HG03039 (cell line): ENCODE measurements around the gene ZNF32.
"Not testable (repeated sequence)": the region's sequence is repeated elsewhere in the genome, so short reads cannot be mapped to it uniquely, and the experiment has no call there.

Experiments
- ATAC-seq: cut with Tn5 transposase; IDR thresholded peaks from one replicate; pipeline ENCODE4 v1.9.1; 2021; ENCODE audit warnings: mild to moderate bottlenecking, moderate library complexity; ENCODE audit not compliant: unreplicated experiment

Gene ZNF32

GRCh38 chr10:43640603-43641002, 8.1 kb downstream of the ZNF32 start:
- ATAC-seq: no peak

GRCh38 chr10:43635816-43636215, 12.9 kb downstream of the ZNF32 start:
- not testable (repeated sequence) for ATAC-seq

GRCh38 chr10:43628956-43629355, 19.7 kb downstream of the ZNF32 start:
- no peak for ATAC-seq

GRCh38 chr10:43627942-43628341, 20.7 kb downstream of the ZNF32 start:
- ATAC-seq: no peak

GRCh38 chr10:43623351-43623750, 25.3 kb downstream of the ZNF32 start:
- no peak for ATAC-seq

GRCh38 chr10:43622038-43622437, 26.6 kb downstream of the ZNF32 start:
- no peak for ATAC-seq

- ATAC-seq: no peak
Measured at GRCh38 chr10:43619368-43619767, 29.3 kb downstream of the ZNF32 start.

- ATAC-seq: no peak
Measured at GRCh38 chr10:43616697-43617370, 31.8 kb downstream of the ZNF32 start.

GRCh38 chr10:43610636-43611035, 38.0 kb downstream of the ZNF32 start:
- ATAC-seq: no peak

- no peak for ATAC-seq
Measured at GRCh38 chr10:43607199-43607573, 41.5 kb downstream of the ZNF32 start.

- peak; percentile 97 for ATAC-seq
Measured at GRCh38 chr10:43606323-43607198, 42.1 kb downstream of the ZNF32 start, which contains the start of gene ZNF485. ZNF485 (plus strand) TSS chr10:43606438; CDS start chr10:43607051, 613 bp downstream.

GRCh38 chr10:43605850-43606322, 42.8 kb downstream of the ZNF32 start:
- ATAC-seq: peak; percentile 17

- not testable (repeated sequence) for ATAC-seq
Measured at GRCh38 chr10:43601576-43601975, 47.1 kb downstream of the ZNF32 start.

- ATAC-seq: no peak
Measured at GRCh38 chr10:43599333-43599732, 49.3 kb downstream of the ZNF32 start.

GRCh38 chr10:43598446-43598845, 50.2 kb downstream of the ZNF32 start:
- ATAC-seq: no peak

GRCh38 chr10:43596546-43596945, 52.1 kb downstream of the ZNF32 start:
- ATAC-seq: no peak

GRCh38 chr10:43595739-43596298, 52.9 kb downstream of the ZNF32 start:
- peak; percentile 55 for ATAC-seq

- peak; percentile 94 for ATAC-seq
Measured at GRCh38 chr10:43594944-43595589, 53.6 kb downstream of the ZNF32 start.
